Measurements from ENCODE around the gene SRGAP1. TPM values are rescaled to one million over a fixed set of nuclear protein-coding genes. Genes with fewer than 3 reads are reported as not detected.

Gene SRGAP1
- total RNA-seq, 3 donors from 2014 or later (not counting 1 experiment from before 2014, with no cell fraction given) = 0.10 to 0.49 (median 0.16) TPM

DNA sequence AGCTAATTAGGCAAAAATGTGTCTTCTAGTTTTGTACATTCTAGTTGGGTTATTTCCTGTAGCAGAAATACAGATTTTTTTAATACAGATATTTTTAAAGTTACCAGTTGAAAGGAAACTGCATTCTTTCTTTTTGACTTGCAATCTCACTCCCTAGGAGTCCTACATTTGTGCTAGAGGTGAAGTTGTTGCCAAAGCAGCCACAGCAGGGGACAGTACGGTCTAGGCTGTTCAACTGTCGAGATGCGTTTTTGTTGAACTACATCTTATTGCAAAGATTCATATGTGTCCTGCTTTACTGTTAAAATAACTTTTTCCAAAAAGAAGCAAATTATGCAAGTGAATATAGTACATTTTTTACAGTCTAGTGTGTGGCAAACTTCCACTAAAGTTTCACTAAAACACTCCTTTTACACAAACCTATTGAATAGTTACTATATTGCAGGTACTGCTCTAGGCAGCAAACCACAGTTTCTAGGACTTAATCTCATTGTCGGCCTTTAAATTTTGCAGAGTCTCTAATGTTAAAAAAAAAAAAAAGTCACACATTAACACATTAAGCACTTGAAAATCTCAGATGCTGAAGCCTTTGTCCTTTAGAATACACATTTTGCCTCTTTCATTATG, 30.2 kb upstream of the SRGAP1 start:
- WGBS (ENCODE audit: insufficient coverage) = 48% methylated on average over 4 of the region's 4 CpGs

DNA sequence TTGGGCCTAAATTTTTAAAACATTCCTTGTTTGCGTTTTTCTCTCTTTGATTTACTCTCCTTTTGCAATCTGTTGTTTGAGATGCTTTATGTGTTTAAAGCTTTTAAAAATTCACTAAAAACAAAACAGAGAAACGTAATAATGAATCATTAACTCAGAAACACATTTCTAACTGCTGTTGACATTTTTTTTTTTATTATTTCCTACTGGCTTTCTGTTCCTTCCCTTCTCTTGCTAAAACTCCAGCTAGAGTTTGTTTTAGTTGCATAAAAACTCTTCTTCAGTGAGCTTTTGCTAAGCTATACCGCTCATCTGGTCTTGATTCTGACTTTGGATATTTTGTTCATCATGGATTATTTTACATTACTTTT, 29.0 kb upstream of the SRGAP1 start:
- Histone ChIP-seq H3K27ac (ENCODE audit: low read length) (no peak overlapping the region), H3K27me3 (ENCODE audit: control insufficient read depth, insufficient read depth, low read length) (no peaks in the 10 kb centered on the region), H3K4me3 (ENCODE audit: low read length) (no peak overlapping the region), H3K9me3 (ENCODE audit: control insufficient read depth, insufficient read depth, low read length) (no peaks in the 10 kb centered on the region), H3K4me1 (ENCODE audit: control insufficient read depth, insufficient read depth, low read length) (peaks cover 9% of the 10 kb centered on the region), H3K36me3 (ENCODE audit: control insufficient read depth, insufficient read depth, low read length) (no peaks in the 10 kb centered on the region)
- no peaks in the 10 kb centered on the region for H3K4me1 Mint-ChIP-seq
- peaks cover 0 to 2% of the 10 kb centered on the region in 2 donors for H3K9me3 Mint-ChIP-seq
- intact Hi-C loops (cut with micrococcal nuclease) = no loop called here
- no peak for ATAC-seq
- no peak for DNase-seq
- H3K4me3 Mint-ChIP-seq = no peak overlapping the region
- TF ChIP-seq, protein P1, sequence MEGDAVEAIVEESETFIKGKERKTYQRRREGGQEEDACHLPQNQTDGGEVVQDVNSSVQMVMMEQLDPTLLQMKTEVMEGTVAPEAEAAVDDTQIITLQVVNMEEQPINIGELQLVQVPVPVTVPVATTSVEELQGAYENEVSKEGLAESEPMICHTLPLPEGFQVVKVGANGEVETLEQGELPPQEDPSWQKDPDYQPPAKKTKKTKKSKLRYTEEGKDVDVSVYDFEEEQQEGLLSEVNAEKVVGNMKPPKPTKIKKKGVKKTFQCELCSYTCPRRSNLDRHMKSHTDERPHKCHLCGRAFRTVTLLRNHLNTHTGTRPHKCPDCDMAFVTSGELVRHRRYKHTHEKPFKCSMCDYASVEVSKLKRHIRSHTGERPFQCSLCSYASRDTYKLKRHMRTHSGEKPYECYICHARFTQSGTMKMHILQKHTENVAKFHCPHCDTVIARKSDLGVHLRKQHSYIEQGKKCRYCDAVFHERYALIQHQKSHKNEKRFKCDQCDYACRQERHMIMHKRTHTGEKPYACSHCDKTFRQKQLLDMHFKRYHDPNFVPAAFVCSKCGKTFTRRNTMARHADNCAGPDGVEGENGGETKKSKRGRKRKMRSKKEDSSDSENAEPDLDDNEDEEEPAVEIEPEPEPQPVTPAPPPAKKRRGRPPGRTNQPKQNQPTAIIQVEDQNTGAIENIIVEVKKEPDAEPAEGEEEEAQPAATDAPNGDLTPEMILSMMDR (IDR thresholded peaks at IDR 0.05) = no peak
- WGBS (ENCODE audit: insufficient coverage) = no CpG with 5 or more reads among the region's 3 CpGs
- H3K27me3 Mint-ChIP-seq (ENCODE audit: low read depth in 2 of 2) = peaks cover 2 to 10% of the 10 kb centered on the region in 2 donors
- H3K36me3 Mint-ChIP-seq = no peaks in the 10 kb centered on the region
- no peak overlapping the region for H3K27ac Mint-ChIP-seq

More for the DNA sequence above, 30.2 kb upstream of the SRGAP1 start:
- Mint-ChIP-seq H3K9me3 (peaks cover 0 to 2% of the 10 kb centered on the region in 2 donors), H3K27ac (no peak overlapping the region), H3K27me3 (ENCODE audit: low read depth in 2 of 2) (peaks cover 0 to 2% of the 10 kb centered on the region in 2 donors), H3K4me1 (no peaks in the 10 kb centered on the region), H3K36me3 (no peaks in the 10 kb centered on the region), H3K4me3 (no peak overlapping the region)
- DNase-seq (peak in 1 of 2 donors; percentile 11), ATAC-seq (no peak)
- Histone ChIP-seq H3K27ac (ENCODE audit: low read length) (peak overlapping the region; percentile 44), H3K4me1 (ENCODE audit: control insufficient read depth, insufficient read depth, low read length) (peaks cover 9% of the 10 kb centered on the region), H3K9me3 (ENCODE audit: control insufficient read depth, insufficient read depth, low read length) (no peaks in the 10 kb centered on the region), H3K4me3 (ENCODE audit: low read length) (no peak overlapping the region), H3K36me3 (ENCODE audit: control insufficient read depth, insufficient read depth, low read length) (no peaks in the 10 kb centered on the region), H3K27me3 (ENCODE audit: control insufficient read depth, insufficient read depth, low read length) (no peaks in the 10 kb centered on the region)
- TF ChIP-seq, protein P1 (IDR thresholded peaks at IDR 0.05) = no peak
- intact Hi-C loops (cut with micrococcal nuclease) = no loop called here

DNA sequence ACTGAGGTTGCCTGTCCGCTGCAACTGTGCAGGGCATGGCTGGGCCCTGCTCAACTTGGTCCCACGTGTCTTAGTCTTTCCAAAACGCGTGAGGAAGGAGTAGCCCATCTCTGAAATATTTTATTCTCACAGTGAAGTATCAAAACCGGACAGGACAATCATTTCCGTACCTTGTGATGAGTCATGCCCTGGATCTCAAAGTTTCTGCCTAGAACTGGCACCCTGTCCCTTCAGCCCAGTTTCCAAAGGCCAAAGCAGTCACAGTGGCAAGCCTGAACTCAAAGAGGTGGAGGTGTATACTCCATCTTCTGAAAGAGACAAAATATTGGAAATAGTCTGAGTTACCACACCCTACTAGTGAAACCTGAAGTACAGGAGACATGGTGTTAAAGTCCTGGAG, 28.5 kb upstream of the SRGAP1 start:
- Histone ChIP-seq H3K27ac (ENCODE audit: low read length) (no peak overlapping the region), H3K36me3 (ENCODE audit: control insufficient read depth, insufficient read depth, low read length) (no peaks in the 10 kb centered on the region), H3K27me3 (ENCODE audit: control insufficient read depth, insufficient read depth, low read length) (no peaks in the 10 kb centered on the region), H3K4me3 (ENCODE audit: low read length) (no peak overlapping the region), H3K4me1 (ENCODE audit: control insufficient read depth, insufficient read depth, low read length) (peaks cover 9% of the 10 kb centered on the region), H3K9me3 (ENCODE audit: control insufficient read depth, insufficient read depth, low read length) (no peaks in the 10 kb centered on the region)
- ATAC-seq (no peak), DNase-seq (no peak)
- H3K9me3 Mint-ChIP-seq = peaks cover 0 to 2% of the 10 kb centered on the region in 2 donors
- H3K27me3 Mint-ChIP-seq (ENCODE audit: low read depth in 2 of 2) = peaks cover 2 to 10% of the 10 kb centered on the region in 2 donors
- intact Hi-C loops (cut with micrococcal nuclease) = no loop called here
- H3K4me1 Mint-ChIP-seq = no peaks in the 10 kb centered on the region
- H3K4me3 Mint-ChIP-seq = no peak overlapping the region
- WGBS (ENCODE audit: insufficient coverage) = 57% methylated on average over 6 of the region's 6 CpGs
- no peaks in the 10 kb centered on the region for H3K36me3 Mint-ChIP-seq
- TF ChIP-seq, protein P1 (IDR thresholded peaks at IDR 0.05) = no peak
- no peak overlapping the region for H3K27ac Mint-ChIP-seq

DNA sequence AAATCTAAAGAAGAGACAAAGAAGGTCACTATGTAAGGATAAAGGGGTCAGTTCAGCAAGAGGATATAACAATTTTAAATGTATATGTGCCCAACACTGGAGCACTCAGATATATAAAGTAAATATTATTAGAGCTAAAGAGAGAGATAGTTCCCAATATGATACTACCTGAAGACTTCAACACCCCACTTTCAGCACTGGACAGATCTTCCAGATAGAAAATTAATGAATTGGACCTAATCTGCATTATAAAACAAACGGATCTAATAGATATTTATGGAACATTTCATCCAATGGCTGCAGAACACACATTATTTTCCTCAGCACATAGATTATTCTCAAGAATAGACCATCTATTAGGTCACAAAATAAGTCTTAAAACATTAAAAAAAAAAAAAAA, 24.1 kb upstream of the SRGAP1 start:
- Mint-ChIP-seq H3K27me3 (ENCODE audit: low read depth in 2 of 2) (peaks cover 14 to 22% of the 10 kb centered on the region in 2 donors), H3K4me1 (peaks cover 9% of the 10 kb centered on the region in 2 donors), H3K9me3 (peaks cover 0 to 2% of the 10 kb centered on the region in 2 donors), H3K36me3 (no peaks in the 10 kb centered on the region), H3K4me3 (no peak overlapping the region), H3K27ac (no peak overlapping the region)
- intact Hi-C loops (cut with micrococcal nuclease) = no loop called here
- no peaks in the 10 kb centered on the region for H3K36me3 ChIP-seq (ENCODE audit: control insufficient read depth, insufficient read depth, low read length)
- H3K27me3 ChIP-seq (ENCODE audit: control insufficient read depth, insufficient read depth, low read length) = no peaks in the 10 kb centered on the region
- no peaks in the 10 kb centered on the region for H3K4me1 ChIP-seq (ENCODE audit: control insufficient read depth, insufficient read depth, low read length)
- no peaks in the 10 kb centered on the region for H3K9me3 ChIP-seq (ENCODE audit: control insufficient read depth, insufficient read depth, low read length)
- no peak overlapping the region for H3K27ac ChIP-seq (ENCODE audit: low read length)
- no peak overlapping the region for H3K4me3 ChIP-seq (ENCODE audit: low read length)
- 100% methylated on average over 1 of the region's 1 CpG for whole genome bisulfite sequencing (ENCODE audit: insufficient coverage)
- ATAC-seq (no peak), DNase-seq (no peak)
- TF ChIP-seq, protein P1 (IDR thresholded peaks at IDR 0.05) = no peak

Measured in natural killer cell (primary cell).